Measurements from ENCODE around the gene ITGA8. TPM values are rescaled to one million over a fixed set of nuclear protein-coding genes. Genes with fewer than 3 reads are reported as not detected.

The ITGA8 gene
- total RNA-seq, 1 donor = 2.5 TPM

- Histone ChIP-seq H3K4me3 (ENCODE audit: insufficient read depth, low read length) (peak overlapping the region; percentile 49), H3K4me2 (ENCODE audit: insufficient read depth, low read length) (peak overlapping the region; percentile 86), H3K27ac (ENCODE audit: low read depth, low read length) (peak overlapping the region; percentile 68), H3K79me2 (ENCODE audit: insufficient read depth, low read length) (no peaks in the 10 kb centered on the region), H3K9me3 (ENCODE audit: low read depth, low read length) (peaks cover 3% of the 10 kb centered on the region), H3K36me3 (ENCODE audit: insufficient read depth, low read length) (no peaks in the 10 kb centered on the region), H3K27me3 (ENCODE audit: insufficient read depth, low read length) (peaks cover 8% of the 10 kb centered on the region), H2AFZ (ENCODE audit: low read length) (peak overlapping the region; percentile 35), H3K4me1 (ENCODE audit: insufficient read depth, low read length) (peaks cover 12% of the 10 kb centered on the region), H4K20me1 (ENCODE audit: insufficient read depth, low read length) (no peaks in the 10 kb centered on the region)
- DNase-seq (ENCODE audit: insufficient read length, low spot score, missing footprints) = no peak
- TF ChIP-seq, protein P1, sequence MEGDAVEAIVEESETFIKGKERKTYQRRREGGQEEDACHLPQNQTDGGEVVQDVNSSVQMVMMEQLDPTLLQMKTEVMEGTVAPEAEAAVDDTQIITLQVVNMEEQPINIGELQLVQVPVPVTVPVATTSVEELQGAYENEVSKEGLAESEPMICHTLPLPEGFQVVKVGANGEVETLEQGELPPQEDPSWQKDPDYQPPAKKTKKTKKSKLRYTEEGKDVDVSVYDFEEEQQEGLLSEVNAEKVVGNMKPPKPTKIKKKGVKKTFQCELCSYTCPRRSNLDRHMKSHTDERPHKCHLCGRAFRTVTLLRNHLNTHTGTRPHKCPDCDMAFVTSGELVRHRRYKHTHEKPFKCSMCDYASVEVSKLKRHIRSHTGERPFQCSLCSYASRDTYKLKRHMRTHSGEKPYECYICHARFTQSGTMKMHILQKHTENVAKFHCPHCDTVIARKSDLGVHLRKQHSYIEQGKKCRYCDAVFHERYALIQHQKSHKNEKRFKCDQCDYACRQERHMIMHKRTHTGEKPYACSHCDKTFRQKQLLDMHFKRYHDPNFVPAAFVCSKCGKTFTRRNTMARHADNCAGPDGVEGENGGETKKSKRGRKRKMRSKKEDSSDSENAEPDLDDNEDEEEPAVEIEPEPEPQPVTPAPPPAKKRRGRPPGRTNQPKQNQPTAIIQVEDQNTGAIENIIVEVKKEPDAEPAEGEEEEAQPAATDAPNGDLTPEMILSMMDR (IDR thresholded peaks at IDR 0.05; ENCODE audit: extremely low read depth, low read depth, low read length) = no peak
Measured at GRCh38 chr10:15504101-15504840, 215.5 kb downstream of the ITGA8 start.

- Histone ChIP-seq H3K36me3 (ENCODE audit: insufficient read depth, low read length) (no peaks in the 10 kb centered on the region), H3K27me3 (ENCODE audit: insufficient read depth, low read length) (peaks cover 6% of the 10 kb centered on the region), H3K79me2 (ENCODE audit: insufficient read depth, low read length) (no peaks in the 10 kb centered on the region), H3K9me3 (ENCODE audit: low read depth, low read length) (peaks cover 3% of the 10 kb centered on the region), H3K27ac (ENCODE audit: low read depth, low read length) (no peak overlapping the region), H4K20me1 (ENCODE audit: insufficient read depth, low read length) (no peaks in the 10 kb centered on the region), H3K4me3 (ENCODE audit: insufficient read depth, low read length) (no peak overlapping the region), H3K4me1 (ENCODE audit: insufficient read depth, low read length) (no peaks in the 10 kb centered on the region), H3K4me2 (ENCODE audit: insufficient read depth, low read length) (no peak overlapping the region), H2AFZ (ENCODE audit: low read length) (no peak overlapping the region)
- DNase-seq (ENCODE audit: insufficient read length, low spot score, missing footprints) = no peak
- TF ChIP-seq, protein P1 (IDR thresholded peaks at IDR 0.05; ENCODE audit: extremely low read depth, low read depth, low read length) = no peak
Measured at GRCh38 chr10:15494850-15495506, 224.7 kb downstream of the ITGA8 start.

DNA sequence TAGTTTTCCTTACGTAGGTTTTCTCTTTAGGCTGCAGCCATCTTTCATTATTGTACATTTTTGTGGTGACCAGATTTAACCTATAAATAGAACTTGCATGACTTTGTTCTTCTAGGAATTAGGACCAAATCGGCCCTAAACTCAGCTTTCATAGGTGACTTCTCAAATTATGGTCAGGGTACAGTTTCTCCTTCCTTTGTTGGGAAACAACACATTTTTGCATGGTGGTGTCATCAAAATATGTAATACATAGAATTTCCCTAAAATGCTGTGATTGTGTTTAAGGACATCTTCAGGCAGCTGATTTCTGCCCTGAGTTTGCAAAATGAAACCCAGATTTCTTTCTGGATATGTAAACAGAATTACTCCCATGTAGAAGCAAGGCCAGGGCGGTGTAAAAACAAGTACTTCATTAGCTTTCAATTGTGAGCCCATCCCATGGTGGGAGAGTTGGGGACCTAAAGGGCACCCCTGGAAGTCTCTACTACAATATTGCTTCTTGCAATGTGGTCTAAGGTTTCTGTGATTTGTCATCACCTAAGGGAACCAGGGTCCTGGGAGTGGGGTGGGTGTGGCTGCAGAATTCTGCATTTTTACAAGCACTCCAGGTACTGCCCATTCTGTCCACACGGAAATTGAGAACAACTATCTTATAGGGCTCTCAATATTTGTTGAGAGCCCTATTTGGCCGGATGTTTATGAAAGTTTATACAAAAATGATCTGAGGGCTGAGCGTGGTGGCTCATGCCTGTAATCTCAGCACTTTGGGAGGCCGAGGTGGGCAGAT is 227.7 kb downstream of the ITGA8 start:
- TF ChIP-seq, protein P1 (IDR thresholded peaks at IDR 0.05; ENCODE audit: extremely low read depth, low read depth, low read length) = no peak
- Histone ChIP-seq H3K4me1 (ENCODE audit: insufficient read depth, low read length) (no peaks in the 10 kb centered on the region), H3K79me2 (ENCODE audit: insufficient read depth, low read length) (no peaks in the 10 kb centered on the region), H2AFZ (ENCODE audit: low read length) (no peak overlapping the region), H3K9me3 (ENCODE audit: low read depth, low read length) (no peaks in the 10 kb centered on the region), H3K27me3 (ENCODE audit: insufficient read depth, low read length) (peaks cover 6% of the 10 kb centered on the region), H3K36me3 (ENCODE audit: insufficient read depth, low read length) (no peaks in the 10 kb centered on the region), H3K4me2 (ENCODE audit: insufficient read depth, low read length) (no peak overlapping the region), H4K20me1 (ENCODE audit: insufficient read depth, low read length) (no peaks in the 10 kb centered on the region), H3K4me3 (ENCODE audit: insufficient read depth, low read length) (no peak overlapping the region), H3K27ac (ENCODE audit: low read depth, low read length) (no peak overlapping the region)
- DNase-seq (ENCODE audit: insufficient read length, low spot score, missing footprints) = no peak
